Measurements from ENCODE around the gene TFF3.

TFF3 gene, protein sequence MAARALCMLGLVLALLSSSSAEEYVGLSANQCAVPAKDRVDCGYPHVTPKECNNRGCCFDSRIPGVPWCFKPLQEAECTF

GRCh38 chr21:42315296-42315891 lies at the start of gene TFF3:
TSS of gene TFF3 (minus strand) at chr21:42315409. CDS start at chr21:42315374, 35 bp downstream.
- DNase-seq = peak; percentile 88

DNA sequence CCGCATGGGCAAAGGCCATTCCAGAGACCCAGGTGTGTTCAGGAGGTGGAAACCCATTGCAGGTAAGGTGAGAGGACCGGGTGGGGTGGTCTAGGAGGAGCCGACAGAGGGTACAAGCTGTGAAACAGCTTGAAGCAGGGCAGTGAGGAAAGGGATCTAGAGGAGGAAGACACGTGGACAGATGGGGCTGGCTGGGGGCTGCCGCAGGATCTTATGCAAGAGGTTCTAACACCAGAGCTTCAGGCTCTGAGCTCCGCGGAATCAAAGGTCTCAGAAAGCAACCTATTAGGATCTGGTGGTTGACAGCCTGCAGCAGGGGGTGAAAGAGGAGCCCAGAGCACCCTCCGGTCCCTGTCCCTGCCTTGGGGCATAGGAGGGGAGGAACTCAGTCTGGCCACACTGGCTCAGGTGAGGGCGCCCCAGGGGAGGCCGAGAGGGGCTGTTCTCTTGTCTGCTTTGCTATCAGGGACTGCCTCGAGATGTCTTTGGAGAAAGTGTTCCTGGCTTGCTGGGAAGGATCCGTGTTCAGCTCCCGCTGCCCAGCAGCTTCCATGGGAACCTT lies 49.2 kb upstream of the TFF3 start:
- DNase-seq = no peak

- DNase-seq = no peak
Measured at GRCh38 chr21:42363312-42363711, 48.1 kb upstream of the TFF3 start.

GRCh38 chr21:42362700-42363099 lies 47.5 kb upstream of the TFF3 start:
- no peak for DNase-seq

DNA sequence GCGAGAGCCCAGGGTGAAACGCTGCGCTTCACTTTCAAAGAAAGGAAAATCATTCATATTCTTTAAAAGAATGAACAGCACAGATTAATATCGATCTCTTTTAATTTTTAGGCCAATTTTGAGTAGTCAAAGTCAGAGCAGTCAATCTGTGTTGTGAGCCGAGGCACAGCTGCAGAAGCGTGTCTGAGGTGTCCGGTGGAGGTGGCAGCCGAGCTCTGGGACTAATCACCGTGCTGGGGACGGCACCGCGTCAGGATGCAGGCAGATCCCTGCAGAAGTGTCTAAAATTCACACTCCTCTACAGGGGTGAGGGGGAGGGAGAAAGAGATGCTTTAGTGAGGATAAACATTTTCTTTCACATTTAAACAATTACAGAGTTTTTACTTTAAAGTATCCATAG lies 47.0 kb upstream of the TFF3 start:
- no peak for DNase-seq

- DNase-seq = no peak
Measured at GRCh38 chr21:42361286-42361685, 46.1 kb upstream of the TFF3 start.

DNA sequence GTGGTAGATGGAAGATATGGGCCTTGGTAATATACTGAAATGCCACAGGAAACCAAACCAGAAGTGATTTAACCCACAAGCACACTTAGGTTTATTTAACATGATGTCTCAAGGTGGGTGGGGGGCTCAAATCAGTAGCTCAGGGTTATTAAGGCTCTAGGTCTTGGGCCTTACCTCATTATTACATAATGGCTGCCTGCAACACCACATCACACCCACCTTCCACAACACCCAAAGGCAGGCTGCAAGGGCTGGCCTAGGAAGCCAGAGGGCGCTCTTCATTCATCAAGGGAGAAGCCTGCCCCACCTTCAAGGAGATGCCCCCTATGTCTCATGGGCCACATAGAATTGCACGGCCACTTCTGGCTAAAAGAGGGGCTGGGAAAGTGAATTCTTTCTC lies 45.1 kb upstream of the TFF3 start:
- no peak for DNase-seq

GRCh38 chr21:42358937-42359336 lies 43.7 kb upstream of the TFF3 start:
- DNase-seq = no peak

DNA sequence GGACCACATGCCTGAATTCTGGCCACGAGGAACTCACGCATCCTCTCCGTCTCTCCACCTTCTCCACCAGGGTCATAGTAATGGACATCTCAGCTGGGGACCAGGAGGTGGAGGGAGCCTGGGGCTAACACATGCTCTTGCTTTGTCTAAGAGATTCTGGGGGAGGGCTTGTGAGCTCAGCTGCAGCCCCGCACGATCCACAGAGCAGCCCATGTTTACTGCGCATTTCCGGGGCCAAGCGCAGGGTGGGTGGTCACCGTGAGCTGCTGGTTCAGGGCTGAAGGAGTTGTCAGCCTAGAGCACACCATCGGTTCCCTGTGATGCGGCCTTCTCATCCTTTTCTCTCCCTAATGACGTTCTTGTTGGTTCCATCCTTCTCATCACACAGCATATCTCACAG lies 43.1 kb upstream of the TFF3 start:
- no peak for DNase-seq

GRCh38 chr21:42357307-42357706 lies 42.1 kb upstream of the TFF3 start:
- DNase-seq = no peak

DNA sequence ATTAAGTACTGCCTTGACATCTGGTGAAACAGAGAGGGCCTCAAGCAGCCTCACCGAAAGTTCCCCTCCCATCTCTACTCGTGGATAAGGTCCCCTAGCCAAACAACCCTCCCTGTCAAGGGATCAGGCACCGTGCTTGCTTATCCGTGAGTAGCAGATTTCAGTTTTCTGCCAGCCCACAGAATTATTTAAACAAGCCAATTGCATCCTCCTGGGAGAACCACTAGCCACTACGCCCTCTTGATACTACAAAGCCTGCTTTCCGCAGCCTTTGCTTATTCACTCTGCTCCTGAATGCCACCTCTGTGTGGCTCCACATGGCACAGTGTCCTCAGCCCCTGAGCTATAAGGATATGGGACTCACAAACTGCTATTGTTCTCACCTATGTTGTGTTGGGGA lies 41.4 kb upstream of the TFF3 start:
- DNase-seq = no peak

- no peak for DNase-seq
Measured at GRCh38 chr21:42356046-42356445, 40.8 kb upstream of the TFF3 start.

DNA sequence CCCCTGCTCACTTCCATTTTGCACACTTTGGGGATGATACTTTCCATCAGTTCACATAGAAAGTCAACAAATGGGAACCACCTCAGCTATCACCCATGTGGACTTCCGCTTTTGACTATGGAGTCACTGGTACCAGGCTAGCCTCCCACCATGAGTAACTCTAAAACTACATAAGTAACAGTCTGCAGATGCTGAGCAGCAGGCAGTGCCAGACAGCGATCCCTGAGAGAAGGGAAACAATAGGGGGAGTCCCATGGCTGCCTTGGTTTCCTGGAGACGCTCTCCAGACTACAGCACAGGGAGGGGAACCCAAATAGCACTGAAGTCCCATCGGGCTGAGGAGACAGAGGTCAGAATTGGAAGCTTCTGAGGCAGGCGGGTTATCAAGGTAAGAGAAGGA lies 38.4 kb upstream of the TFF3 start:
- DNase-seq = no peak

- DNase-seq = no peak
Measured at GRCh38 chr21:42352441-42353095, 37.4 kb upstream of the TFF3 start.

GRCh38 chr21:42351626-42352440 lies 36.6 kb upstream of the TFF3 start:
- no peak for DNase-seq

DNA sequence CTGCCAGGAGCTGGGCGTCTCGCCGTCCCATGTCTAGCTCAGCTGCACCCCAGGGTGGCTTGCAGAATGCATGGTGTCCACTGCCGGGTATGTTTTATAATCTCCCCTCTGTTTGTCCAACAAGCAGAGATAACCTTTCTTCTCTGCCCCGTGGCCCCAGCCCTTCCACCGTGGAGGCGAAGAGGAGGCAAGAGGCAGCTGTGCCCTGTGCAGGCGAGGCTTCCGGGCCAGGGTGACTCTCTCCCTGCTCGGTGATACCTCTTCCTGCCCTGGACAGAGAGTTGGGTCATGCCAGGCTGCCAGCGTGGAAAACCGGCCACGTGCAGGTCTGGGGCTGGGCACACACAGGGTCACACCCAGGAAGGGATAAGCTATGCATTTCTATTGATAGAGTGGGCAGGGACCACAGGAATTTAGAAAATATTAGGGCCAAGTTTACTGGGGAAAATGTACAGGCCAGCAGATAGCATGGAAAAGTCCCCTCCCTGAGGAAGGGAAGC lies 35.8 kb upstream of the TFF3 start, which contains the start of gene TFF2:
Gene TFF2, minus strand, starts transcription at position 68 of the 500 bp plus-strand sequence. Its CDS starts 37 bp downstream, at position 31.
- DNase-seq = no peak

DNA sequence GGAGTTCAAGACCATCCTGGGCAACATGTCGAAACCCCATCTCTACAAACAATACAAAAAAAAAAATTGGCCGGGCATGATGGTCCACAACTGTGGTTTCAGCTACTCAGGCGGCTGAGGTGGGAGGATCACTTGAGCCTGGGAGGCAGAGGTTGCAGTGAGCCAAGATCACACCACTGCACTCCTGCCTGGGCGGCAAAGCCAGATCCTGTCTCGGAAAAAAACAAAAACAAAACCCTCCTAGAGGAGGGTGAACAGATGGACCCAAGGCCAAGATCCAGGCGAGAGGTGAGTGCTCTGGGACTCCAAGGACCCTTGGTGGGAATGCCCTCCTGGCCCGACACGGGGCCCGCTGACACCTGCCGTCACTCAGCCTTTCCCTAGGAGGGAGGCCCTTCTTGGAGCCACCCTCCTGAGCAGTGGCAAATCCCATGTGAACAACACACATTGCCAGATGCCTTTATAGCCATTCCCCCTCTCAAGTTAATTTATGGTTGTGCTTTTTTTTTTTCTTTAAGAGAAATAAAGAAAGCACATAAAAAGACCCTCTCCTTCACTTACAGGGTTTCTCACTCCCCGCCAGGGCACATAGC lies 35.2 kb upstream of the TFF3 start:
- no peak for DNase-seq

DNA sequence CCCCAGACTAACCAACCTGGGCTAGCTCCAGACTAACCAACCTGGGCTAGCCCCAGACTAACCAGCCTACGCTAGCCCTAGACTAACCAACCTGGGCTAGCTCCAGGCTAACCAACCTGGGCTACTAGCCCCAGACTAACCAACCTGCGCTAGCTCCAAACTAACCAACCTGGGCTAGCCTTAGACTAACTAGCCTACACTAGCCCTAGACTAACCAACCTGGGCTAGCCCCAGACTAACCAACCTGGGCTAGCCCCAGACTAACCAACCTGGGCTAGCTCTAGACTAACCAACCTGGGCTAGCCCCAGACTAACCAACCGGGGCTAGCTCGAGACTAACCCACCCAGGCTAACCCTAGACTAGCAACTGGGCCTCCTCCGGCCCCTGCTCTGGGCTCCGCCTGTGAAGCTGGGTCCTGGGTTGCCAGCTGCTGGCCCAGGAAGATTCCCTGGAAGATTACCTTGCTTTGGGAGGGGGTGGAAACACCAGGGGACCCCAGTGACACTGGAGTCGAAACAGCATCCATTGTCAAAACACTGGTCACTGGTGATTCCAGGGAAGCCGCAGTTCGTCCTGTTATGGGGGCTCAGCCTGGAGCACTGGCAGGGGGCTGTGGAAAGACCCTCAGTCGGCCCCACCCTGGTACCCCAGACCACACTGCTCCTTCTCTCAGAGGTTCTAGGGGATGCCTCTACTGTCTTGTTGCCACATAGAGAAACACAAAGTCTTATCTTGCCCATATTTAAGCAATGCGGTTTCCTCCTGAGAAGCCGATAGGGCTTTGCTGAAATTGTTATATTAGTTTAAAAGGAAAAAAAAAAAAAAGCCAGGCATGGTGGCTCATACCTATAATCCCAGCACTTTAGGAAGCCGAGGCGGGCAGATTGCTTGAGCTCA lies 34.5 kb upstream of the TFF3 start:
- DNase-seq = no peak

DNA sequence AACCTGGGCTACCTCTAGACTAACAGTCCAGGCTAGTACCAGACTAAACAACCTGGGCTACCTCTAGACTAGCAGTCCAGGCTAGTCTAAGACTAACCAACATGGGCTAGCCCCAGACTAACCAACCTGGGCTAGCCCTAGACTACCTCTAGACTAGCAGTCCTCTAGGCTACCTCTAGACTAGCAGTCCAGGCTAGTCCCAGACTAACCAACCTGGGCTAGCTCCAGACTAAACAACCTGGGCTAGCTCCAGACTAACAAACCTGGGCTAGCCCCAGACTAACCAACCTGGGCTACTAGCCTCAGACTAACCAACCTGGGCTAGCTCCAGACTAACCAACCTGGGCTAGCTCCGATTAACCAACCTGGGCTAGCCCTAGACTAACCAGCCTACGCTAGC lies 33.6 kb upstream of the TFF3 start:
- no peak for DNase-seq

DNA sequence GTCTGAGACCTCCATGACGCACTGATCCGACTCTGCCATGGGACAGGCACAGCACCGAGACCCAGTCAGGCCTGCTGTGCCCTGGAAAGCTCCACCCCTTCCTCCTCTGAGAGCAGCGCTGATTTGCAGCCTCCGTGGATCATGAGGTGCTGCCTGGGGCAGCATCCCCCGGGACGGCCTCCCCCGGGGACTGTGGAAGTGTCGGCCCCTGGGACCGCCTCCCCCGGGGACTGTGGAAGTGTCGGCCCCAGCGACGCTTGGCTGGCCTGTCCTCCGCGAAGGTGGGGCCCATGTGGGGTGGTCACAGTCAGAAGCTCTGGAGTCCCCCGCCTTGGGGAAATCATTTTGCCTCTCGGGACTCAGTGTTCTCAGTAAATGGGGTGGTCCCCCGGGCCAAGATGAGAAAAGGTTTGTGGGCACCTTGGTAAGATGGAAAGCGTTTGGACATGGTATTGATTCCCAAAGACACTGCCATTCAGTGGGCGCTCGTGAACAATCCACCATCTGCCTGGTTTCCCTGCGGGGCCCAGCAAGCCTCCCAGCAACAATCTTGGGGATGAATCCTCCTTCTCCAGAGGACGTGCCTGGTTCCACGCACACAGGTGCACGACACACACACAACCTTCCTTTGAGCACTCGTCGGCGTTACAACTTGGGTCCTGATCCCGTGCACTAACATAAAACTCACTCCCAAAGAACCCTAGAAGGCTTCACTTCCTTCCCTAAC lies 32.6 kb upstream of the TFF3 start:
- DNase-seq = no peak
